SKM-1 (cell line): ENCODE measurements around the gene IGF2R.

Experiments used
- DNase-seq: peaks from one replicate; lab custom pipeline; 2025; ENCODE audit not compliant: unreplicated experiment; lab: John Stamatoyannopoulos, UW

Gene IGF2R

GRCh38 chr6:160070427-160070826, 101.5 kb downstream of the IGF2R start:
- DNase-seq = no peak

- DNase-seq = no peak
Measured at GRCh38 chr6:160070831-160071230, 101.9 kb downstream of the IGF2R start.

- DNase-seq = no peak
Measured at GRCh38 chr6:160071805-160072690, 103.2 kb downstream of the IGF2R start.

GRCh38 chr6:160073272-160073671, 104.4 kb downstream of the IGF2R start:
- DNase-seq = no peak

GRCh38 chr6:160076009-160076408, 107.1 kb downstream of the IGF2R start:
- DNase-seq = no peak

- DNase-seq = no peak
Measured at GRCh38 chr6:160077024-160077423, 108.1 kb downstream of the IGF2R start.

GRCh38 chr6:160077526-160077925, 108.6 kb downstream of the IGF2R start:
- DNase-seq = no peak

- DNase-seq = no peak
Measured at GRCh38 chr6:160078883-160079685, 110.2 kb downstream of the IGF2R start.

GRCh38 chr6:160079686-160080043, 110.8 kb downstream of the IGF2R start:
- no peak for DNase-seq

GRCh38 chr6:160080097-160080496, 111.2 kb downstream of the IGF2R start:
- no peak for DNase-seq

GRCh38 chr6:160081398-160081797, 112.5 kb downstream of the IGF2R start:
- no peak for DNase-seq

- DNase-seq = no peak
Measured at GRCh38 chr6:160082627-160083026, 113.7 kb downstream of the IGF2R start.

- DNase-seq = no peak
Measured at GRCh38 chr6:160084198-160084776, 115.4 kb downstream of the IGF2R start.

- no peak for DNase-seq
Measured at GRCh38 chr6:160085226-160085625, 116.3 kb downstream of the IGF2R start.

GRCh38 chr6:160085713-160086505, 117.0 kb downstream of the IGF2R start:
- no peak for DNase-seq

GRCh38 chr6:160086754-160087153, 117.9 kb downstream of the IGF2R start:
- DNase-seq = no peak

- DNase-seq = no peak
Measured at GRCh38 chr6:160088069-160088783, 119.3 kb downstream of the IGF2R start.

- no peak for DNase-seq
Measured at GRCh38 chr6:160088784-160089533, 120.1 kb downstream of the IGF2R start.

GRCh38 chr6:160089534-160089897, 120.6 kb downstream of the IGF2R start:
- DNase-seq = no peak
